ENCODE measurements around the gene ACSL6.

ACSL6 gene

DNA sequence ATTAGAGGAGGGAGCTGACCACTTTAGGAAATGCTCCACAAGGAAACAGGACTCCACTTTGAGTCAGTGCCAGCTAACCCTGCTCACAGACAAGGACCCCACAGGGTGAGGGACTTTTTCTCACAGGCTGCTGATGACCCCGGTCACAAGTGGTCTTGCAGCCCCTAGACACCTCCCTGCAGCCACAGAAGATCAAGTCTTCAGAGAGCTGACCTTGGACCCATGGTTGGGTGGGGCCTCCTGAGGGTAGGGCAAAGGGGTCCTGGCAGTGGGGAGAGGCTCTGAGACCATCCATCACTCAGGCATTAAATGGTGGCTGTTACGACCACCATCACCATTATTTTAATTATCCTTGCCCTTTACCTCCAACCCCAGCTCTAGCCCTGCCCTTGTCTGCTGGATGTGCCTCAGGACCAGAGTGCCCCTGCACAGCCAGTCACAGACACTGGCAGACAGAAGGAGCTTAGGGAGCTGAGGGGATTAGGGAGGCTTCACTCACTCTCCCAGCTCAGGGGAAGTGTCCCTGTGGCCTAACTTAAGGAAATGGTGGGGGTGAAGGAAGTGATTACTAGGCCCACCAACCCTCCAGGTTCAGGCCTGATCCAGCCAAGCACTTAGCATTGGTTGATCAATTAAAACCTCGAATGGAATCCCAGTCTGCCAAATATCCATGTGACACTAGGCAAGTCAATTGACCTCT is 1.6 kb downstream of the ACSL6 start:
- TF ChIP-seq, protein P1, sequence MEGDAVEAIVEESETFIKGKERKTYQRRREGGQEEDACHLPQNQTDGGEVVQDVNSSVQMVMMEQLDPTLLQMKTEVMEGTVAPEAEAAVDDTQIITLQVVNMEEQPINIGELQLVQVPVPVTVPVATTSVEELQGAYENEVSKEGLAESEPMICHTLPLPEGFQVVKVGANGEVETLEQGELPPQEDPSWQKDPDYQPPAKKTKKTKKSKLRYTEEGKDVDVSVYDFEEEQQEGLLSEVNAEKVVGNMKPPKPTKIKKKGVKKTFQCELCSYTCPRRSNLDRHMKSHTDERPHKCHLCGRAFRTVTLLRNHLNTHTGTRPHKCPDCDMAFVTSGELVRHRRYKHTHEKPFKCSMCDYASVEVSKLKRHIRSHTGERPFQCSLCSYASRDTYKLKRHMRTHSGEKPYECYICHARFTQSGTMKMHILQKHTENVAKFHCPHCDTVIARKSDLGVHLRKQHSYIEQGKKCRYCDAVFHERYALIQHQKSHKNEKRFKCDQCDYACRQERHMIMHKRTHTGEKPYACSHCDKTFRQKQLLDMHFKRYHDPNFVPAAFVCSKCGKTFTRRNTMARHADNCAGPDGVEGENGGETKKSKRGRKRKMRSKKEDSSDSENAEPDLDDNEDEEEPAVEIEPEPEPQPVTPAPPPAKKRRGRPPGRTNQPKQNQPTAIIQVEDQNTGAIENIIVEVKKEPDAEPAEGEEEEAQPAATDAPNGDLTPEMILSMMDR (conservative IDR thresholded peaks at IDR 0.05; ENCODE audit: low read depth, low read length): no peak
- no peak for DNase-seq (ENCODE audit: low read depth)
- no peak overlapping the region for H3K4me3 ChIP-seq (ENCODE audit: low read length)

DNA sequence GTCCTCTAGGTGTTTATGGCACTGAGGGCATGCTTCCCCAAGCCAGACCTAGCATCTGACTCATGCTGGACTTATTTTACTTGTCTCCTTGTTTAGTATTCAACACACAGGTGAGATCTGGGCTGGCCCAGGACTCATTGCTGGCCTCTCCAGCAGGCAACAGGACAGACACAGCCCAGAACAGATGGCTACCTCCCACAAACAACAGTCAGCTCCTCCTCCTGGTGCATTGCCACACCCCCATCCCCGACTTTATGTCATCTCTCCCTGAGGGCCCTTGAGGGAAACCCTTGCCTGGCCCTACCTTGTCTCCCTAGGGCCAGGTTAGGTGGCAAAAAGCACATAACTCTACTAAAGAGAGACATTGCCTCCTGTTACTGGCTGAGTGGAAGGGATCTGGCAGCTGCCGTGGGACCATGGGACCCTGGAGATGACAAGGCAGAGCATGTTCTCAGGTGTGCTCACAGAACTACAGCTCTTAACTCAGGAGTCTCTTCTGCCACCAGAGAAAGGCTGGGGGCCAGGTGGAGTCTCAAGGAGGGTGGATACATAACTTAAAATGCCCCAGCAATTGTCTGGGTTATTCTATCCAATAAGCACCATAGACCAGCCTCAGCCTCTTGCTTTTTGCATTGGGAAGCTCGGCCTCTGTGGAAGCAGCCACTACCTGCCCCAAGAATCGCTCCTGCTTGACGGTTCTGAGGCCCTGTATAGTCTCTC is 2.3 kb downstream of the ACSL6 start:
- TF ChIP-seq, protein P1 (conservative IDR thresholded peaks at IDR 0.05; ENCODE audit: low read depth, low read length): no peak
- DNase-seq (ENCODE audit: low read depth): no peak
- H3K4me3 ChIP-seq (ENCODE audit: low read length): no peak overlapping the region

DNA sequence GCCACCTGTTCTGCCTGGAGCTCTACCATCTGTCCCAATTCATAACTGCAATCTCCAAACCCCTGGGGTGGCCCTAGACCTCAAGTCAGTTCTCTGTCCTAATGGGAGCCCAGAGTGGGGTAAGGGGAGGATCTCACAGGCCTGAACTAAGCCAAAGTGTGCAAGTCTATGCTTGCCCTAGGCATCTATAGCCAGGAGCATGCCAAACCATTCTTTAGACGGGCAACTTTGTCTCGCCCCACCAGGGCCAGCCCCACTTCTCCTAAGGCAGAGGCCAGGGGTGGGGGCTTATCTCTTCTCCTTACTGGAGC is 3.3 kb downstream of the ACSL6 start:
- no peak overlapping the region for H3K4me3 ChIP-seq (ENCODE audit: low read length)
- DNase-seq (ENCODE audit: low read depth): no peak
- TF ChIP-seq, protein P1 (conservative IDR thresholded peaks at IDR 0.05; ENCODE audit: low read depth, low read length): no peak

DNA sequence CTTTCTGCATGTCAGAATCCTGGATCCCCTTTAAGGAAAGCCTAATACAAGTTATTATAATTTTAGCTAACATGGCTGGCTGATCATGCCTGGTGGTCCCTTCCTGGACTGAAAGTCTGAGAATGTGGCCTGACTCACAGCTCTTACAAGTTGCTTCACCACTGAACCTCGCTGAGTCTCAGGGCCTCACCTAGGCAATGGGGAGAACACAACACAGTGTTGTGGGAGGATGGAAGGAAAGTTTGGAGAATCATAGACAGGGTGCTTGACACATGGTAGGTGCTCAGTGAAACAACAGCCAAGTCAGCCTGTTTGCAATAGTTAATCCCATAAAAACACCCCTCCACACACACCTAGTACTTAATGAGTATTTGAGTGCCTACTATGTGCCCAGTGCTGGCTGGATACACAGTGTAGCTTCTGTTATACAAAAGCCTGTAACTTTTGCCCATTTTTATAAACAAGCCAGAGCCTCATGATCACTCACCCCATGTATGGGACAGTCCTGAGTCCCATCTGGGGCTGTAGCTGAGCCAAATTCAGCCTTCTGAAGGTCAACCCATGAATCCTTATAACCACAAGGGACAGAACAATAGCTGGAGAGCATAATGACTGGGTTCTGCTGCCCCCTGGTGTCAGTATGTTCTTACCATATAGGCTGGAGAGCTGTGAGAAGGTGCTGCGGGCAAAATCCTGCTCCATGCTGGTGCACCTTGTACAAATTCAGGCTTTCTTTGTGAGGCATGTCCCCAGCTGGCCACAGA is 3.9 kb downstream of the ACSL6 start:
- peak; percentile 31 for DNase-seq (ENCODE audit: low read depth)
- H3K4me3 ChIP-seq (ENCODE audit: low read length): no peak overlapping the region
- TF ChIP-seq, protein P1 (conservative IDR thresholded peaks at IDR 0.05; ENCODE audit: low read depth, low read length): peak; percentile 75

DNA sequence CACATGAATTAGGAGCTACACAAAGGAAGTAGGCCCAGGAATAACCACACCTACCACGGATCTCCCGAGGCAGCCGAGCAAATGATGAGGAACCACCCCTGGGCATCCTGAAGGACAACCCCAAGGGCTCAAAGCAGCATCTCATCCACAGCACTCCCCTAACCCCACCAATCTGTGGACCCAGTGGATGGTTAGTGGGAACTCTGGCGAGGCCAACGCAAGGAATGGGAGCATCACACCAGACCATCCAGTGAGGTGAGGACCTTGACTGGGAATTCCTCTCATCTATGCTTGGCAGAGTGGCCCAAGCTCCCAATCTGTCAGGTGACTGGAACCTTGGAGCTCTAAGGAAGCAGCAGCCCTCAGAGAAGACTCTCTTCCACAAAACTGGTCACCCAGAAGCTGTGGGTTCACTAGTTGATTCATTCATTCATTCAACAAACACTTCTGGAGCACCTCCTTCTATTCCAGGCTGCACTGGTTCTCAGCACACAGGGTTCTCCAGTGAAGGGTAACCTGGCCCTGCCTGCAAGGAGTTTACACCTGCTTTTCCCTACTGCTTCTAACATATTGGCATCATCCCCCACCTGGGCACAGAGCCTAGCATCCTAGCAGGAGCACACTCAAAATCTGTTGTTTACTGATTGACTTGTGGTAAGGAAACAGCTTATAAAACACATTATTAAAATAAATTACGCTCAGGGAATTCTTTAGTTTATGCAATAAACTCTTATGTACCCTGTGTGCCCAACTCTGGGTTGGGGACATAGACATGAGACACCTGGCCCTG is 4.9 kb downstream of the ACSL6 start:
- no peak overlapping the region for H3K4me3 ChIP-seq (ENCODE audit: low read length)
- TF ChIP-seq, protein P1 (conservative IDR thresholded peaks at IDR 0.05; ENCODE audit: low read depth, low read length): no peak
- no peak for DNase-seq (ENCODE audit: low read depth)

DNA sequence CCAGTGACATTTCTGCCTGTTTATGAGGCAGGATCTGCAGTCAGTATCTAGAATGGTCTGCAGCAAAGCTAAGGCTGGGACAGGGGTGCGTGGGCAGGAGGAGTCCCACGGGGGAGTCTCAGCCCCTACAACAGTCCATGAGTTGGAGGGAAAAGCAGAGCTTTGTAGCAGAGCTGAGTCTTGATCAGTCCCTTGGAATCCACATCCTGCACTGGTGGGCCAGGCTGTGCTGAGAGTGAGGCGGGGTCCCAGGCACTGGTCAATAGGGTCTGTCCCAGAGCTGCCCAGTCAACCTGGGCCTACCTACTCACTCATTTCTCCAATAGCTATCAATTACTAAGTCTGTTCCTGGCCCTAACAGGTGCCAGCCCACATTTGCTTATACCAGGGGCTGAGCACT is 5.9 kb downstream of the ACSL6 start:
- TF ChIP-seq, protein P1 (conservative IDR thresholded peaks at IDR 0.05; ENCODE audit: low read depth, low read length): no peak
- DNase-seq (ENCODE audit: low read depth): no peak
- H3K4me3 ChIP-seq (ENCODE audit: low read length): no peak overlapping the region

Measured in retinal pigment epithelial cell (primary cell).